CD4-positive, alpha-beta T cell treated with Interleukin-10 for 1 hour (primary cell): ENCODE measurements around the gene THEM4.
"Not testable (repeated sequence)": the region's sequence is repeated elsewhere in the genome, so short reads cannot be mapped to it uniquely, and the experiment has no call there.

ENCODE experiments used
- DNase-seq: peaks from one replicate; pipeline ENCODE4 v3.0.0-alpha.2; 2020

THEM4 gene

GRCh38 chr1:151892190-151892589, 17.1 kb downstream of the THEM4 start:
- no peak for DNase-seq

GRCh38 chr1:151891512-151891911, 17.8 kb downstream of the THEM4 start:
- DNase-seq, result no peak

DNA sequence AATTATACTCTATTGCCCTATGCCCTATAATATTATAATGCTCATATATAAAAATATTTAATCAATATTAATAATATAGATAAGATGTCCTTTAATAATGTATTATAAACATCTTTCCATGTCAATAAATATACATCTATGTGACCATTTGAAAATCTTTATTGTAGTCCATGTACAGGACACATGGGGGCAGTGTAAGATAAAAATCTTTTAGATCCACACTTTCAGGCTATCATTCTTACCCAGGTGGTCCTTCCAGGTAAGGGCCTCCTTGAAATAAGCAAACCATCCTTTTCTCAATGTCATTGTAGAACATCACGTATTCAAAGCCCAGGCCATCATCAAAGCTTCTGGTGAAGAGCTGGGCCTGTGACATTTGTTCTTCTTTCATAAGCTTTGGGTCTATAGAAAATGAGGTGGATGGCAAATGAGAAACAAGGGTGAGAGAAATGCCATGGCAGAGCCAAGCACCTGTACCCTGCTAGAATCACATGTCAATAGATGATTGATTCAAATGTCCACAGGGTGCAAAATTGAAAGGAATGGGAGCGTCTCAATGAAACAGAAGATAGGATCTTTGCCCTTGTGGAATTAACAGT, 20.2 kb downstream of the THEM4 start:
- DNase-seq, result peak; percentile 52

- no peak for DNase-seq
Observed at GRCh38 chr1:151887028-151887427, 22.3 kb downstream of the THEM4 start.

DNA sequence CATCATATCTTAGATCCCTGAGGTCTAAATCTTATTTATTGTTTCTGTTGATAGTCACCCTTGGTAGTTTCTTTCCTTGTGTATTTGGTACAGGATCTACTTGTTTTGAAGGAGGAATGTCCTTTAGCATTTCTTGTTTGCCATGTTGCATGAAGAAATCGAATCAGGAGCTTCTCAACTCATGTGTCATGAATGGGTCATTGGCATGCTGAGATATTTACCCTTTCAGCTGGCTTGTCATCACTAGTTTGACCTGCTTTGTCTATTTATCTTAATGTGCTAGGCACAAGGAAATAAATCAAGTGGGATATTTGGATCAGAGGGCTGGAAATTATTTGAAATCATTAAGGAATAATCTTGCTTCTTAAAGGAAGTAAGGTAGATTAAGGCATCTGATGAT, 23.8 kb downstream of the THEM4 start:
- DNase-seq, result no peak

GRCh38 chr1:151884879-151885278, 24.4 kb downstream of the THEM4 start:
- DNase-seq, result not testable (repeated sequence)

DNA sequence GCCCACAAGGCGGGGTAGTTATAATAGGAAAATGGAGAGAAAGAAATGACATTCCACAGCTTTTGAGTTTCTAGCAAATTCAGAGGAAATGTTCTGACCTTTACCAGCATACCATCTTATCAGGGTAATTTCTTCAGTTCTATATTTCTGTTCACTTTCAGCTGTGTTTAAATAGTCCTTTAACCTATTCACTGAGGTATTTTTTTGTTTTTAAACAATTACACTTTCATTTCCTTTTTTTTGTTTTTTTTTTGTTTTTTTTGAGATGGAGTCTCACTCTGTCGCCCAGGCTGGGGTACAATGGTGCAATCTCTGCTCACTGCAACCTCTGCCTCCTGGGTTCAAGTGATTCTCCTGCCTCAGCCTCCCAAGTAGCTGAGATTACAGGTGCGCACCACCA, 24.9 kb downstream of the THEM4 start:
- DNase-seq, result not testable (repeated sequence)

DNA sequence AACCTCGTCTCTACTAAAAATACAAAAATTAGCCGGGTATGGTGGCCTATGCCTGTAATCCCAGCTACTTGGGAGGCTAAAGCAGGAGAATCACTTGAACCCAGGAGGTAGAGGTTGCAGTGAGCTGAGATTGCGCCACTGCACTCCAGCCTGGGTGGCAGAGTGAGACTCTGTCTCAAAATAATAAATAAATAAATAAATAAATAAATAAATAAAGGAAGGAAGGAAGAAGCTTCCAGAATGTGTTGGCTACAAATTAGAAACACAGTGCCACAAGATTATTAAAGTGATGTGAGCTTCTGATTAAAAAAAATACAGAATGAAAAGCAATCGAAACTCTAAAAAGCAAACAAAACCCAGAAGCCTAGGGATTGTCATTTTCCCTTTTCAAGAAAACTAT, 25.4 kb downstream of the THEM4 start:
- not testable (repeated sequence) for DNase-seq

DNA sequence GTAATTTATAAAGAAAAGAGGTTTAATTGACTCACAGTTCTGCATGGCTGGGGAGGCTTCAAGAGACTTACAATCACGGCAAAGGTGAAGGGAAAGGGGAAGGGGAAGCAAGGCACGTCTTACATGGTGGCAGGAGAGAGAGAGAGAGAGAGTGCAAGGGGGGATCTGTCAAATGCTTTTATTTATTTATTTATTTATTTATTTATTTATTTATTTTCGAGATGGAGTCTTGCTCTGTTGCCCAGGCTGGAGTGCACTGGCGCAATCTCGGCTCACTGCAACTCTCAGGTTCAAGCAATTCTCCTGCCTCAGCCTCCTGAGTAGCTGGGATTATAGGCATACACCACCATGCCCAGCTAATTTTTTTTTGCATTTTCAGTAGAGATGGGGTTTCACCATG, 26.4 kb downstream of the THEM4 start:
- not testable (repeated sequence) for DNase-seq

DNA sequence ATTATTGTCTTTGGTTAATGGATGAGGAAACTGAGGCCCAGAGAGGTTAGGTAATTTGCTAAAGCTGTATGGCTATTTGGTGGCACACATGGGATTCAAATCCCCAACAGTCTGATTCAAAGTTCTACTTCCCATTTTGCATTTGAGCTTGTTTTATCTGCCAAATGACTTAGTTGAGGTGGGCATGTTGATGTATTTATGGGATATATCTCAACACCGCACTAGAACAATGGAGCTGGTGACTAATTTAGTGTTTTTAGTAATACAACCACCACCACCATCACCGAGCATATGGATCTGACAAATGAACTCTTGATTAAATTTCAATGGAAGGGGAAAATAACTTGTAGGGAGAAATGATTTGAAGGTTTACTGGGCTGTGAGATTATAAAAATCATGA, 26.8 kb downstream of the THEM4 start:
- no peak for DNase-seq

DNA sequence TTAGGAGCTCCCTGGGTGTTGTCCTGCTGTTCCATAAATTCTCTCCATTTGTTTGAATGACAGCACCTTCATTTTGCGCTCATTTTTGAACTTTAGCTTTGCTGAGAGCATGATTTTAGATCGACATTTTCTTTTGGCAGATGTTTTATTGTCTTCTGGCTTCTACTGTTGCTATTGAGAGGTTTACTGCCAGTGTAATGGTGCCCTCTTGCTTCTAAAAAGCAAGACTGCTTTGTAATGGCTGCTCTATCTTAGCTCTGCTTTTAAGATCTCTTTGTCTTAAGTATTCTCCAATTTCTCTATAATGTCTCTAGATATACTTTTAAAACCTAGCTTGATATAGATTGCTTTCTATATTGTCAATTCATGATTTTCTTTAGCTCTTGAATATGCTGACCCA, 27.8 kb downstream of the THEM4 start:
- DNase-seq, result no peak

DNA sequence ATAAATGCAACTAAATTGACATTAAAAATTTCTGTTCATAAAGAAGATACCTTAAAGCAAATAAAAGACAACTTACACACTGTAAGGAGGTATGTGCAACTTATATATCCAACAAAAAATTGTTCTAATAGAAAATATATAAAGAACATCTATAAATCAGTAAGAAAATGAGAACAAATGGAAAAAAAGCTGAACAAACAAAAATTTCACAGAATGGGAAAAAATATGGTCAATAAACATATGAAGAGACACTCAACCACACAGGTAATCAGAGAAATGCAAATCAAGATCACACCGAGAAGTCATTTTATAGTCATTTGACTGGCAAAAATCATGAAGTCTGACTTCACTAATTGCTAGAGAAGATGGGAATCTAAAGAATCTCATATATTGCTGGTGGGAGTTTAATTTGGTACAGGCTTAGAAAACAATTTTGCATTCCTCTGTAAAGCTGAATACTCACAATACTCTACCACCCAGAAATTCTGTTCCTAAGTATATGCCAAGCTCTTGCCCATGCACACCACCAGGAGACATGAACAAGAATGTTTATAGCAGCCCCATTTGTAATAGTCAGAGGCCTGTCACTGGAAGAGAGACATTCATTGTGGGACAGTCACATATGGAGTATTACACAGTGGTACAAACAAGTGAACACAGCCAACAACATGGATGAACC, 33.8 kb downstream of the THEM4 start:
- no peak for DNase-seq

- DNase-seq, result not testable (repeated sequence)
Observed at GRCh38 chr1:151872776-151873175, 36.5 kb downstream of the THEM4 start.

GRCh38 chr1:151871284-151872030, 37.9 kb downstream of the THEM4 start:
- DNase-seq, result no peak

- DNase-seq, result no peak
Observed at GRCh38 chr1:151868486-151868885, 40.8 kb downstream of the THEM4 start.

GRCh38 chr1:151867765-151868411, 41.4 kb downstream of the THEM4 start:
- DNase-seq, result no peak

DNA sequence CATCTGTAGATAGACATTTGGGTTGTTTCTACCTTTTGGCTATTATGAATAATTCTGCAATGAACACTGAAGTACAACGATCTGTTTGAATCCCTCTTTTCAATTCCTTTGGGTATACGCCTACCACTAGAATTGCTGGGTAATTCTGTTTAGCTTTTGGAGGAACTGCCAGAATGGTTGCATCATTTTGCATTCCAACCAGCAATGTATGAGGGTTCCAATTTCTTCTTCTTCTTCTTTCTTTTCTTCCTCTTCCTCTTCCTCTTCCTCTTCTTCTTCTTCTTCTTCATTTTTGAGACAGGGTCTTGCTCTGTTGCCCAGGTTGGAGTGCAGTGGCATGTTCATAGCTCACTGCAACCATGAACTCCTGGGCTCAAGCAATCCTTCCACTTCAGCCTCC, 42.0 kb downstream of the THEM4 start:
- DNase-seq, result no peak

GRCh38 chr1:151864411-151864810, 44.9 kb downstream of the THEM4 start:
- no peak for DNase-seq

GRCh38 chr1:151862604-151863003, 46.7 kb downstream of the THEM4 start:
- DNase-seq, result no peak

DNA sequence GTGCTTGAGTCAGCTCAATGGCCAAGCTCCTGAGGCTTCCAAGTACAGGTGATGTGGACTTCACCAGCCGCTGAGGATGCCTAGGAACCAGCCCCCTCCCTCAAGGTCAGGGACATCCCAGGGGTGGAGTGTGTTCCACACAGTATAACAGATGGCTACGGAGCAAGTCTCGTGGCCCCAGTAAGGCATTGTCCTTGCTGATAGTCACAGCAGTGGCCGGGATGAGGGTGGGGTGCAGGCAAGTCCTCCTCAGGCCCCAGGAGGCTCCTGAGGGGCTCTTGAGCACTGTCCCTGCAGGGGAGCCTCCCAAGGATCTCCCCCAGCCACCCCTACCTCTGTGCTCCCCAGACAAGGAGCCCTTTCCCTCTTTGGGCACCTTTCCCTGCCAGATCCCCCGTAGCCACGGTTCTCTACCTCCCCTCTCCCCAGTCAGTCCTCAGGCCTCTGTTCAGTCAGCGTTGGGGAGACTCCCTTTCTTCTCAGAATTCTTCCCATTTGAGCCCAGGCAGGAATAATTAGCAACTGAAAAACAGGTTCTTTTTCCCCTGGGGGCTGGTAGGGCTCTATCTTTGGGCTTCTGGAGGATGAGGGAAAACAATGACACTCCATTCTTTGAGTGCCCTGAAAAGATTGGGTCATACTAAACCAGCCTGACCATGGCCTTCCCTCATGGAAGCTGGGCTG, 48.7 kb downstream of the THEM4 start:
- no peak for DNase-seq

DNA sequence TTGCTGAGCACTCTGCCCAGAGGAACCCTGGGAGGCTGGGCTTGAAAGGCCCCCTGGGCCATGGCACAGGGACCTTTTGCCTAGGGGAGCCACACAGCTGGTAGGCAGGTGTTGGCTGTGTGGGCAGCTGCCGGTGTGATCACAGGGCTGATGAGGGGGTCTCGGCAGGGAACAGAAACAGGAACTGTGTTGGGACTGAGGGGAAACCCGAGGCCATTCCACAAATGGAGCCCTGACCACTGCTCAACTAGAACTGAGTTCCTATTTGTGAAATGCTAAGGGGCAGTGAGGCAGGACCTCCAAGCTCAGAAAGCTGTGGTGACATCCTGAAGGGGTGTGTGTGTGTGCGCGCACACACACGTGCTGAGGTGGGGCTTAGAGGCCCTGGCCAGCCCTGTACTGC, 49.4 kb downstream of the THEM4 start:
- DNase-seq, result no peak

DNA sequence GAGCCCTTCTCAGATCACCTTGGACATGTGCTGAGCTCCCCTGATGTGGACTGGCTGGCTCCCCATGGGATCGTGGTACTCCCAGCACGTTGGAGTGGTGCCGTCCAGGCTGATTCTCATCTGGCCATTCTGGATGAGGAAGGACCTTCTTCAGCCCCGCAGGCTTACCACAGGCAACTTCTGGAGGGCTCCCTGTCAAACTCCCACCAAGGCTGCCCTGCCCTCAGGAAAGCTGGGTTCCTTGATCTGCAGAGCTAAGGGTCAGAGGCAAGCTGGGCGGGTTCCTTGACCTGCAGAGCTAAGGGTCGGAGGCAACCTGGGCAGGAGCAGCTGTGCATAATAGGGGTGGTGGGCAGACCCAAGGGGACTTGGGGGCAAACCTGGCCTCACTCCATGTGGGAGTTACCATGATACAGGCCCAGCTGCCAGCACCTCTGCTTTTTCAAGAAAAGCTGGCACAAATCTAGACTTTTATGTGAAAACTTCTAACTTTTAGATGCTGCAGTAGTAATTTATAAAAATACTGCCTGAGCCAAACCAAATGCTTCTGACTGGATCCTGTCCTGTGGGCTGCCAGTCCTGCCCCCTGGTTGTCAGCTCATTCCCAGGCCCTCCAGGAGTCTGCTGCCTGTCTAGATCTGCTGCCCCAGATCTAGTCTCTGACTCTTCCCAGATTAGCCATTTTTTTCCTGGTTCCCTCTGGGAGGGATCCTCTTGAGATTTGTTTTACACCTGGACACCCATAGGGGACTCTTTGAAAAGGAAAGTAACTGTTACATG, 50.2 kb downstream of the THEM4 start:
- DNase-seq, result no peak
